ENCODE measurements around the gene KLHL22. TPM values are rescaled to one million over a fixed set of nuclear protein-coding genes. Genes with fewer than 3 reads are reported as not detected.
"Not testable (repeated sequence)": the region's sequence is repeated elsewhere in the genome, so short reads cannot be mapped to it uniquely, and the experiment has no call there.

The KLHL22 gene
- polyA plus RNA-seq, 1 experiment, result 30.2 TPM

- no peak for DNase-seq (ENCODE audit: low read depth, low spot score)
- CTCF ChIA-PET, result interaction anchor here (0.6 to 1.5 kb wide), 4 partner anchors 11 to 43 kb away, joined by 3 to 6 read pairs (median 3); no protein-coding TSS in a partner anchor
- H3K9me3 ChIP-seq (ENCODE audit: control insufficient read depth, insufficient read depth, low read length), result no peaks in the 10 kb centered on the region
- POLR2A ChIA-PET, result no interaction called here
- TF ChIP-seq CTCF (IDR thresholded peaks at IDR 0.05; ENCODE audit: low read depth, low read length), result no peak
- no peaks in the 10 kb centered on the region for H3K27me3 ChIP-seq (ENCODE audit: control insufficient read depth, insufficient read depth, low read length)
- H3K4me3 ChIP-seq (ENCODE audit: low read depth, low read length), result no peak overlapping the region
- H3K27ac ChIP-seq (ENCODE audit: low read depth, low read length), result no peak overlapping the region
Observed at GRCh38 chr22:20413217-20414058, 82.2 kb downstream of the KLHL22 start.

GRCh38 chr22:20412474-20413216, 83.0 kb downstream of the KLHL22 start:
- Histone ChIP-seq H3K27me3 (ENCODE audit: control insufficient read depth, insufficient read depth, low read length) (no peaks in the 10 kb centered on the region), H3K9me3 (ENCODE audit: control insufficient read depth, insufficient read depth, low read length) (no peaks in the 10 kb centered on the region), H3K4me3 (ENCODE audit: low read depth, low read length) (no peak overlapping the region), H3K27ac (ENCODE audit: low read depth, low read length) (no peak overlapping the region)
- no peak for TF ChIP-seq CTCF (IDR thresholded peaks at IDR 0.05; ENCODE audit: low read depth, low read length)
- no peak for DNase-seq (ENCODE audit: low read depth, low spot score)
- ChIA-PET POLR2A (no interaction called here), CTCF (interaction anchor here (0.6 to 1.5 kb wide), 3 partner anchors 10 to 43 kb away, joined by 3 to 6 read pairs (median 3); no protein-coding TSS in a partner anchor)

- POLR2A ChIA-PET; H3K27me3 ChIP-seq (ENCODE audit: control insufficient read depth, insufficient read depth, low read length); DNase-seq (ENCODE audit: low read depth, low spot score); H3K4me3 ChIP-seq (ENCODE audit: low read depth, low read length); H3K27ac ChIP-seq (ENCODE audit: low read depth, low read length); H3K9me3 ChIP-seq (ENCODE audit: control insufficient read depth, insufficient read depth, low read length): not testable (repeated sequence)
- CTCF ChIA-PET, result interaction anchor here (0.9 to 3.7 kb wide), 2 partner anchors 9 kb away, joined by 3 to 23 read pairs; no protein-coding TSS in a partner anchor
Observed at GRCh38 chr22:20409385-20409784, 86.2 kb downstream of the KLHL22 start.

GRCh38 chr22:20408891-20409290, 86.7 kb downstream of the KLHL22 start:
- Histone ChIP-seq H3K27ac (ENCODE audit: low read depth, low read length) (no peak overlapping the region), H3K9me3 (ENCODE audit: control insufficient read depth, insufficient read depth, low read length) (no peaks in the 10 kb centered on the region), H3K4me3 (ENCODE audit: low read depth, low read length) (no peak overlapping the region), H3K27me3 (ENCODE audit: control insufficient read depth, insufficient read depth, low read length) (no peaks in the 10 kb centered on the region)
- TF ChIP-seq CTCF (IDR thresholded peaks at IDR 0.05; ENCODE audit: low read depth, low read length), result no peak
- no peak for DNase-seq (ENCODE audit: low read depth, low spot score)
- CTCF ChIA-PET, result interaction anchor here (3.7 kb wide), 1 partner anchor 9 kb away, joined by 23 read pairs; no protein-coding TSS in a partner anchor
- POLR2A ChIA-PET, result interaction anchor here (1.1 kb wide), 1 partner anchor 15 kb away, joined by 3 read pairs; no protein-coding TSS in a partner anchor

- Histone ChIP-seq H3K9me3 (ENCODE audit: control insufficient read depth, insufficient read depth, low read length) (no peaks in the 10 kb centered on the region), H3K27me3 (ENCODE audit: control insufficient read depth, insufficient read depth, low read length) (no peaks in the 10 kb centered on the region), H3K27ac (ENCODE audit: low read depth, low read length) (no peak overlapping the region), H3K4me3 (ENCODE audit: low read depth, low read length) (no peak overlapping the region)
- DNase-seq (ENCODE audit: low read depth, low spot score), result no peak
- CTCF ChIA-PET, result interaction anchor here (3.7 kb wide), 1 partner anchor 10 kb away, joined by 23 read pairs; no protein-coding TSS in a partner anchor
- POLR2A ChIA-PET, result interaction anchor here (1.1 kb wide), 1 partner anchor 14 kb away, joined by 3 read pairs; no protein-coding TSS in a partner anchor
- no peak for TF ChIP-seq CTCF (IDR thresholded peaks at IDR 0.05; ENCODE audit: low read depth, low read length)
Observed at GRCh38 chr22:20407829-20408228, 87.8 kb downstream of the KLHL22 start.

Data from AG04450 (cell line).